ENCODE measurements around the gene AADAT. TPM values are rescaled to one million over a fixed set of nuclear protein-coding genes. Genes with fewer than 3 reads are reported as not detected.

Gene AADAT
- 4.6 and 5.2 TPM in 2 replicates for total RNA-seq

GRCh38 chr4:170089668-170090351 is at the start of gene AADAT:
Gene AADAT, minus strand, starts transcription at chr4:170089956. Its CDS starts 266 bp downstream, at chr4:170089690.

GRCh38 chr4:170026253-170027021 is 63.3 kb downstream of the AADAT start, which contains the start of gene MFAP3L:
Gene MFAP3L, minus strand, starts transcription at chr4:170026395. Its CDS starts 20,518 bp downstream, at chr4:170005877.

Other genes with a start within 250 kb of the AADAT start
- 1.2 and 2.8 TPM in 2 replicates for gene MFAP3L, start 63.6 kb downstream of the AADAT start, total RNA-seq